HCT116 (cell line): ENCODE data around the gene CPTP. TPM values are rescaled to one million over a fixed set of nuclear protein-coding genes. Genes with fewer than 3 reads are reported as not detected.

Source experiments
- ATAC-seq: fragments of 200-7000 bp; cut with Tn5 transposase; 2 replicates; pipeline ENCODE4 v1.9.1; 2020; ENCODE audit warnings: mild to moderate bottlenecking, moderate library complexity
- BruUV-seq: library from RNA; stranded (reverse); fragments of 400-500 nt; replicated peaks from 2 replicates; lab custom pipeline; 2021; lab: Mats Ljungman, UMichigan
- CTCF ChIA-PET: fragments of 300-600 bp; sonication (Branson Sonifier 250); formaldehyde crosslinking; loops from one replicate; lab custom pipeline; 2021; ENCODE audit warnings: antibody characterized with exemption; lab: Charles Lee
- POLR2A ChIA-PET: fragments of 300-600, 350-600 bp; sonication (Branson Sonifier 250); formaldehyde crosslinking; loops from one replicate; lab custom pipeline; 2021; ENCODE audit warnings: antibody characterized with exemption; lab: Charles Lee
- RAD21 ChIA-PET, 2 experiments: fragments of 300-600 bp; sonication (Branson Sonifier 250); formaldehyde crosslinking; loops; one replicate each; lab custom pipeline; 2023; ENCODE audit warnings: low total read pairs in 2 of 2; ENCODE audit not compliant: uncharacterized antibody in 2 of 2, unreplicated experiment in 2 of 2, low non-redundant PET in 1 of 2; lab: Charles Lee
- DNase-seq: peaks from one replicate; pipeline ENCODE4 v3.0.0-alpha.2; 2010; ENCODE audit warnings: low read depth, low spot score
- H2AFZ ChIP-seq: fragments of 200-600 bp; shearing (Covaris generic), sonication (generic); 2 replicates; pipeline ENCODE4 v1.6.1; 2017; ENCODE audit warnings: low read depth, mixed run types, mixed read lengths, antibody characterized with exemption, low read length; ENCODE audit not compliant: poor library complexity, severe bottlenecking
- H3K27ac ChIP-seq: 2 replicates; pipeline ENCODE4 v1.5.1; 2012; ENCODE audit warnings: low read depth, low read length
- H3K27me3 ChIP-seq: fragments of 200-600 bp; sonication (generic); 2 replicates; pipeline ENCODE4 v1.6.1; 2016; ENCODE audit warnings: mixed run types, low read length, mixed read lengths; ENCODE audit not compliant: insufficient read depth
- H3K36me3 ChIP-seq, 2 experiments: fragments of 200-500 bp in 1 of 2; fragments of 200-600 bp in 1 of 2; sonication (Bioruptor generic) in 1 of 2; sonication (generic) in 1 of 2; 2 replicates each; pipeline versions ENCODE4 v1.5.1 to v1.6.1; 2014 to 2016; ENCODE audit warnings: low read length in 2 of 2, inconsistent platforms in 1 of 2, mixed read lengths in 1 of 2, mixed run types in 1 of 2; ENCODE audit not compliant: insufficient read depth in 2 of 2, control insufficient read depth in 1 of 2
- H3K4me1 ChIP-seq, 2 experiments: fragments of 200-600 bp in 1 of 2; sonication (generic) in 1 of 2; 2 replicates each; pipeline versions ENCODE4 v1.5.1 to v1.6.1; 2012 to 2017; ENCODE audit warnings: low read length in 2 of 2, inconsistent platforms in 1 of 2, mild to moderate bottlenecking in 1 of 2, mixed read lengths in 1 of 2, mixed run types in 1 of 2, moderate library complexity in 1 of 2; ENCODE audit not compliant: insufficient read depth in 2 of 2, control insufficient read depth in 1 of 2
- H3K4me2 ChIP-seq: fragments of 200-600 bp; sonication (generic); 2 replicates; pipeline ENCODE4 v1.6.1; 2017; ENCODE audit warnings: mixed run types, low read length, mixed read lengths
- H3K4me3 ChIP-seq, 2 experiments: fragments of 200-600 bp in 1 of 2; sonication (generic) in 1 of 2; replicated peaks in 1 of 2; 2 replicates each; pipeline ENCODE4 v1.5.1; 2011 to 2016; ENCODE audit warnings: low read length in 2 of 2, control low read depth in 1 of 2, low read depth in 1 of 2, mild to moderate bottlenecking in 1 of 2, mixed read lengths in 1 of 2, mixed run types in 1 of 2
- H3K79me2 ChIP-seq: fragments of 200-600 bp; sonication (generic); 2 replicates; pipeline ENCODE4 v1.6.1; 2017; ENCODE audit warnings: mild to moderate bottlenecking, mixed run types, low read length, moderate library complexity, mixed read lengths; ENCODE audit not compliant: insufficient read depth
- H3K9ac ChIP-seq: fragments of 200-600 bp; sonication (generic); 2 replicates; pipeline ENCODE4 v1.6.1; 2016; ENCODE audit warnings: low read length, mixed read lengths
- H3K9me2 ChIP-seq: fragments of 200-600 bp; sonication (generic), shearing (Covaris generic); 2 replicates; pipeline ENCODE4 v1.6.1; 2017; ENCODE audit warnings: mixed run types, mild to moderate bottlenecking, moderate library complexity; ENCODE audit not compliant: insufficient read depth
- H3K9me3 ChIP-seq, 2 experiments: fragments of 200-500 bp in 1 of 2; fragments of 200-600 bp in 1 of 2; sonication (Bioruptor generic) in 1 of 2; sonication (generic) in 1 of 2; 2 replicates each; pipeline ENCODE4 v1.6.1; 2014 to 2017; ENCODE audit warnings: low read length in 2 of 2, mixed read lengths in 2 of 2, inconsistent platforms in 1 of 2, low read depth in 1 of 2, mild to moderate bottlenecking in 1 of 2, mixed run types in 1 of 2, moderate library complexity in 1 of 2; ENCODE audit not compliant: control insufficient read depth in 1 of 2, insufficient read depth in 1 of 2
- H4K20me1 ChIP-seq: fragments of 200-600 bp; sonication (generic), shearing (Covaris generic); 2 replicates; pipeline ENCODE4 v1.6.1; 2017; ENCODE audit warnings: mixed run types, mild to moderate bottlenecking, moderate library complexity; ENCODE audit not compliant: insufficient read depth
- CEBPB ChIP-seq: IDR thresholded peaks from 2 replicates; pipeline ENCODE4 v1.6.1; 2012; ENCODE audit warnings: low read depth
- EGR1 ChIP-seq: IDR thresholded peaks from 2 replicates; pipeline ENCODE4 v1.6.1; 2012; ENCODE audit warnings: low read depth
- ELF1 ChIP-seq: IDR thresholded peaks from 2 replicates; pipeline ENCODE4 v1.6.1; 2012; ENCODE audit warnings: low read depth, borderline replicate concordance
- EZH2 ChIP-seq: fragments of 200-600 bp; sonication (generic); IDR thresholded peaks from 2 replicates; pipeline ENCODE4 v1.6.1; 2017; ENCODE audit warnings: antibody characterized with exemption, mixed run types
- FOSL1 ChIP-seq: IDR thresholded peaks from 2 replicates; pipeline ENCODE4 v1.6.1; 2012; ENCODE audit warnings: low read depth
- JUND ChIP-seq: IDR thresholded peaks from 2 replicates; pipeline ENCODE4 v1.6.1; 2012
- POLR2A ChIP-seq: IDR thresholded peaks from 2 replicates; pipeline ENCODE4 v1.7.0; 2011; ENCODE audit warnings: borderline replicate concordance; ENCODE audit not compliant: insufficient read depth, insufficient read length; ENCODE audit errors: extremely low read depth
- POLR2AphosphoS5 ChIP-seq: IDR thresholded peaks from 2 replicates; pipeline ENCODE4 v1.6.1; 2011; ENCODE audit warnings: mild to moderate bottlenecking, low read depth, low read length, moderate library complexity
- YY1 ChIP-seq: IDR thresholded peaks from 2 replicates; pipeline ENCODE4 v1.6.1; 2011; ENCODE audit warnings: low read length, low read depth, moderate library complexity, mild to moderate bottlenecking; ENCODE audit not compliant: insufficient replicate concordance; ENCODE audit errors: extremely low read depth
- ZFX ChIP-seq: fragments of 450-650 bp; IDR thresholded peaks from 2 replicates; pipeline ENCODE4 v1.6.1; 2017
- intact Hi-C: fragments of 100-400 bp; cut with micrococcal nuclease; formaldehyde crosslinking; loops from 2 replicates; pipeline ENCODE4 v1.10.0; 2022
- total RNA-seq: library from RNA; stranded (reverse); gene quantifications from one replicate; pipeline ENCODE4 v1.2.1, GENCODE V29; 2021; ENCODE audit not compliant: unreplicated experiment
- TF ChIP-seq, protein P1 (sequence below): IDR thresholded peaks from 2 replicates; pipeline ENCODE4 v1.6.1; 2012; ENCODE audit warnings: low read depth
- TF ChIP-seq, protein P2 (sequence below), 3 experiments: fragments of 200-600 bp in 1 of 3; sonication (generic) in 1 of 3; IDR thresholded peaks in 2 of 3; conservative IDR thresholded peaks in 1 of 3; 2 replicates each; pipeline ENCODE4 v1.5.1; 2012 to 2017; ENCODE audit warnings: low read depth in 2 of 3, low read length in 2 of 3, antibody characterized with exemption in 1 of 3, borderline replicate concordance in 1 of 3, control low read depth in 1 of 3, mild to moderate bottlenecking in 1 of 3, mixed read lengths in 1 of 3, mixed run types in 1 of 3, moderate library complexity in 1 of 3; ENCODE audit not compliant: insufficient read depth in 1 of 3
- TF ChIP-seq, protein P3 (sequence below): IDR thresholded peaks from 2 replicates; pipeline ENCODE4 v1.6.1; 2012
- TF ChIP-seq, protein P4 (sequence below): IDR thresholded peaks from 2 replicates; pipeline ENCODE4 v1.6.1; 2012

Gene CPTP
- total RNA-seq, 1 experiment from 2014 or later: 16.3 TPM

DNA sequence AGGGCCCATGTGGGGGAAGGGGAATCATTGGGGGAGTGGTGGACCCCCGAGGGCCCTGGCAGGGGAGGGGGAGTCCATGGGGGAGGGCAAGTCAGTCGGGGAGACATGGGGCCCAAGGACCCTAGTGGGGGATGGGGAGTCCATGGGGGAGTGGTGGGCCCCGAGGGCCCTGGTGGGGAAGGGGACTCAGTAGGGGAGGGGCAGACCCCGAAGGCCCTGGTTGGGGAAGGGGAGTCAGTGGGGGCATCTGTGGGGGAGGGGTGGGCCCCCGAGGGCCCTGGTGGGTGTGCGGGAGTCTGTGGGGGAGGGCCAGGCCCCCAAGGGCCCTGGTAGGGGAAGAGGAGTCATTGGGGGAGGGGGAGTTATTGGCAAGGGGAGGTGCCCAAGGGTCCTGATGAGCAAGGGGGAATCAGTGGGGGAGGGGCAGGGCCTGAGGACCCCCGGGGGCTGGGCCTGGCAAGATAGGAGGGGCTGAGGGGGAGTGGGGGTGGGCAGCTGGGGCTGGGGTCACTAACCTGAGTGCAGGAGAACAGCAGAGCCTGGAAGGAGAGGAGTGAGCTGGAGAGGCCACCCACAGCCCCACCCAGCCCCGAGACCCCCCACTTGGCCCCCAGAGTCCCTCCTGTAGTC is 31.7 kb downstream of the CPTP start:
- Histone ChIP-seq H3K27me3 (no peaks in the 10 kb centered on the region), H3K4me2 (no peak overlapping the region), H3K9me2 (no peaks in the 10 kb centered on the region), H3K9me3 (no peaks in the 10 kb centered on the region), H4K20me1 (no peaks in the 10 kb centered on the region), H3K4me3 (no peak overlapping the region), H3K36me3 (no peaks in the 10 kb centered on the region), H3K4me1 (peaks cover 29 to 70% of the 10 kb centered on the region in 2 experiments), H3K79me2 (no peaks in the 10 kb centered on the region), H2AFZ (no peak overlapping the region), H3K27ac (no peak overlapping the region), H3K9ac (no peak overlapping the region)
- no TSS peak for BruUV-seq
- no peak for DNase-seq
- intact Hi-C loops: no loop called here
- TF ChIP-seq ELF1: no peak
- no peak for TF ChIP-seq EZH2
- TF ChIP-seq POLR2A: no peak
- TF ChIP-seq POLR2AphosphoS5: no peak
- CTCF ChIA-PET: no interaction called here
- ATAC-seq: no peak
- RAD21 ChIA-PET: no interaction called here
- POLR2A ChIA-PET: no interaction called here

DNA sequence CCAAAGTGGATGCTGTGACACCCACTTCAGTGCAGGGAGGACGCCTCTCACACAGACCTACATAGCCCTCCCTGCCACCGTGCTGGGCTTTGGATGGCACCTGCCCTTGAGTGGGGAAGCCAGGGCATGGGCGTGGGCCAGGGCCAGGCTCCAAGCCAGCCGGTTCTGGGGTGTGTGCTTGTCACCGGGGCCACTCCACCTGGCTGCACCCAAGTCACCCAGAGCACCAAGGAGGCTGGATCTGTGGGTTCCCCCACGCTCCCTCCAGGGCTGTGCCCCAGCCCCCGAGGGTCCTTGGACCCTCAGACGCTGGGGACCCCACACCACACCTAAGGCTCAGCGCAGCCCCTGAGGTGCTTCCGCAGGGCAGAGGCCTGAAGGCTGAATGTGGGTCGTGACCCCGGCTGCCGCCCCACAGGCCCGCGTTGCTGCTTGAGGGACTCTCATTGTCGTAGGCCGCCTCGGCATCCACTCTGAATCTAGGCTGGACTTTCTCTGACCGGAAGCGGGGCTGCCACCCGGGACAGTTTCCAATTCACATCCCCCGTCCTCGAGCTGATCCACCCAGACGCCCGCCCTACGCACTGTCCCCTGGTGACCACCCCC is 32.3 kb downstream of the CPTP start:
- H3K79me2 ChIP-seq: no peaks in the 10 kb centered on the region
- no peak overlapping the region for H3K4me2 ChIP-seq
- peaks cover 26 to 67% of the 10 kb centered on the region in 2 experiments for H3K4me1 ChIP-seq
- ATAC-seq (no peak), DNase-seq (no peak)
- ChIA-PET RAD21 (no interaction called here), POLR2A (no interaction called here), CTCF (no interaction called here)
- H3K36me3 ChIP-seq: no peaks in the 10 kb centered on the region
- no peaks in the 10 kb centered on the region for H3K9me2 ChIP-seq
- H2AFZ ChIP-seq: no peak overlapping the region
- no peaks in the 10 kb centered on the region for H3K9me3 ChIP-seq
- H4K20me1 ChIP-seq: no peaks in the 10 kb centered on the region
- intact Hi-C loops: no loop called here
- H3K27ac ChIP-seq: no peak overlapping the region
- no peak overlapping the region for H3K9ac ChIP-seq
- H3K4me3 ChIP-seq: no peak overlapping the region
- H3K27me3 ChIP-seq: no peaks in the 10 kb centered on the region
- BruUV-seq: no TSS peak
- TF ChIP-seq CEBPB: no peak
- TF ChIP-seq, protein P1, sequence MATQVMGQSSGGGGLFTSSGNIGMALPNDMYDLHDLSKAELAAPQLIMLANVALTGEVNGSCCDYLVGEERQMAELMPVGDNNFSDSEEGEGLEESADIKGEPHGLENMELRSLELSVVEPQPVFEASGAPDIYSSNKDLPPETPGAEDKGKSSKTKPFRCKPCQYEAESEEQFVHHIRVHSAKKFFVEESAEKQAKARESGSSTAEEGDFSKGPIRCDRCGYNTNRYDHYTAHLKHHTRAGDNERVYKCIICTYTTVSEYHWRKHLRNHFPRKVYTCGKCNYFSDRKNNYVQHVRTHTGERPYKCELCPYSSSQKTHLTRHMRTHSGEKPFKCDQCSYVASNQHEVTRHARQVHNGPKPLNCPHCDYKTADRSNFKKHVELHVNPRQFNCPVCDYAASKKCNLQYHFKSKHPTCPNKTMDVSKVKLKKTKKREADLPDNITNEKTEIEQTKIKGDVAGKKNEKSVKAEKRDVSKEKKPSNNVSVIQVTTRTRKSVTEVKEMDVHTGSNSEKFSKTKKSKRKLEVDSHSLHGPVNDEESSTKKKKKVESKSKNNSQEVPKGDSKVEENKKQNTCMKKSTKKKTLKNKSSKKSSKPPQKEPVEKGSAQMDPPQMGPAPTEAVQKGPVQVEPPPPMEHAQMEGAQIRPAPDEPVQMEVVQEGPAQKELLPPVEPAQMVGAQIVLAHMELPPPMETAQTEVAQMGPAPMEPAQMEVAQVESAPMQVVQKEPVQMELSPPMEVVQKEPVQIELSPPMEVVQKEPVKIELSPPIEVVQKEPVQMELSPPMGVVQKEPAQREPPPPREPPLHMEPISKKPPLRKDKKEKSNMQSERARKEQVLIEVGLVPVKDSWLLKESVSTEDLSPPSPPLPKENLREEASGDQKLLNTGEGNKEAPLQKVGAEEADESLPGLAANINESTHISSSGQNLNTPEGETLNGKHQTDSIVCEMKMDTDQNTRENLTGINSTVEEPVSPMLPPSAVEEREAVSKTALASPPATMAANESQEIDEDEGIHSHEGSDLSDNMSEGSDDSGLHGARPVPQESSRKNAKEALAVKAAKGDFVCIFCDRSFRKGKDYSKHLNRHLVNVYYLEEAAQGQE: no peak
- no peak for TF ChIP-seq EGR1
- no peak for TF ChIP-seq ZFX
- TF ChIP-seq, protein P2, sequence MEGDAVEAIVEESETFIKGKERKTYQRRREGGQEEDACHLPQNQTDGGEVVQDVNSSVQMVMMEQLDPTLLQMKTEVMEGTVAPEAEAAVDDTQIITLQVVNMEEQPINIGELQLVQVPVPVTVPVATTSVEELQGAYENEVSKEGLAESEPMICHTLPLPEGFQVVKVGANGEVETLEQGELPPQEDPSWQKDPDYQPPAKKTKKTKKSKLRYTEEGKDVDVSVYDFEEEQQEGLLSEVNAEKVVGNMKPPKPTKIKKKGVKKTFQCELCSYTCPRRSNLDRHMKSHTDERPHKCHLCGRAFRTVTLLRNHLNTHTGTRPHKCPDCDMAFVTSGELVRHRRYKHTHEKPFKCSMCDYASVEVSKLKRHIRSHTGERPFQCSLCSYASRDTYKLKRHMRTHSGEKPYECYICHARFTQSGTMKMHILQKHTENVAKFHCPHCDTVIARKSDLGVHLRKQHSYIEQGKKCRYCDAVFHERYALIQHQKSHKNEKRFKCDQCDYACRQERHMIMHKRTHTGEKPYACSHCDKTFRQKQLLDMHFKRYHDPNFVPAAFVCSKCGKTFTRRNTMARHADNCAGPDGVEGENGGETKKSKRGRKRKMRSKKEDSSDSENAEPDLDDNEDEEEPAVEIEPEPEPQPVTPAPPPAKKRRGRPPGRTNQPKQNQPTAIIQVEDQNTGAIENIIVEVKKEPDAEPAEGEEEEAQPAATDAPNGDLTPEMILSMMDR (IDR thresholded peaks at IDR 0.05 in 2 of 3, conservative IDR thresholded peaks at IDR 0.05 in 1 of 3; ENCODE audit: borderline replicate concordance in 1 of 3, insufficient read depth in 1 of 3, low read depth in 2 of 3, low read length in 2 of 3): no peak
- no peak for TF ChIP-seq JUND
- TF ChIP-seq, protein P3, sequence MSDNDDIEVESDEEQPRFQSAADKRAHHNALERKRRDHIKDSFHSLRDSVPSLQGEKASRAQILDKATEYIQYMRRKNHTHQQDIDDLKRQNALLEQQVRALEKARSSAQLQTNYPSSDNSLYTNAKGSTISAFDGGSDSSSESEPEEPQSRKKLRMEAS: no peak
- no peak for TF ChIP-seq FOSL1
- no peak for TF ChIP-seq EZH2
- no peak for TF ChIP-seq YY1
- TF ChIP-seq, protein P4, sequence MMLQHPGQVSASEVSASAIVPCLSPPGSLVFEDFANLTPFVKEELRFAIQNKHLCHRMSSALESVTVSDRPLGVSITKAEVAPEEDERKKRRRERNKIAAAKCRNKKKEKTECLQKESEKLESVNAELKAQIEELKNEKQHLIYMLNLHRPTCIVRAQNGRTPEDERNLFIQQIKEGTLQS: no peak
